ENCODE data around the gene N4BP2L2.
A peak's percentile ranks its signal among the peaks of the same experiment; 100 is the strongest.
"Not testable (repeated sequence)": the region's sequence is repeated elsewhere in the genome, so short reads cannot be mapped to it uniquely, and the experiment has no call there.

The N4BP2L2 gene

DNA sequence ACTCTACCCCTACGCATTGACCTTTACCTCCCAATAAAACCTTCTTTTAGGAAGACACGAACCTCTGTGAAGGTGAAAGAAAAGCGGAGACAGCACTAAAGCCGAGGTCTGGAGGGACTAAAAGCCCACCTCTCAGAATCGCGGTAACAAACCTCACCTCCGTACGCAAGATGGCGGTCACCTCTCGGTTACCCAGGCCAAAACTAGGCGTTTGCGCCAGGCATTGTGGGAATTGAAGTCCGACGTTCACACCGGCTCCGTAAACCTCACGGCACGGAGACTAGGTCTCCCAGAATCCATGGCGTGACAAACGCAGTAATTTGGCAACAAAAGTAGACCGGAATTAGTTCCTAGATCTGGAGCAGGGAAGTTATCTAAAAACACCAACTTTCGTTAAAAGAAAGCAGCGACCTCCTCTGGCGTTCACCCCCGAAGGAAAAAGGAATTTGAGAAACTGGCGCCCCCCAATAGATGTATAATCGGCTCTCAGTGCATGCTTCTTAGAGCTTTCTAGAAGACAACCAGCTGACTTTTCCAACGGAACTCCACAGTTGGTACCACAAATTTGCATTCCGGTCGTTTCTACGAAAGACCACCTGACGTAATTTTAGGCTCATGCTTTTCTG lies at the start of gene N4BP2L2:
Gene N4BP2L2, minus strand, starts transcription at position 175 of the 626 bp plus-strand sequence. CDS start 1,768 bp downstream, outside the sequence.
- peak; percentile 78 for DNase-seq

DNA sequence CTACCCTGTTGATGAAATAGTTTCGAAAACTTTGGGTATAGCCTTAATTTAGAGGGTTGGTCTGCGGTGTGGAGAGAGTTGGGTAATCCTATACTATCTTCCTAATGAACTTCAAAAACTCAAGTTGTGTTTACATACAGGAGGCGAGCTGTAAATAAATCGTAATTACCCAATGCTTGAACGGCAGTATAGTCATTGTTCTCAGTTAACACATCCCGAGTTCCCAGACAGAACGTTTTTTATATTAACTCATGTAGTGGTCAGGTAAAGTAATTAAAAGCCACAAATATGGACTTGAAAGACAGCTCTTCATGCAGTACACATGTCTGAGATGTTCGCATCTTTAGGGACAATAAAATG lies 49.2 kb upstream of the N4BP2L2 start:
- DNase-seq, result peak; percentile 20

DNA sequence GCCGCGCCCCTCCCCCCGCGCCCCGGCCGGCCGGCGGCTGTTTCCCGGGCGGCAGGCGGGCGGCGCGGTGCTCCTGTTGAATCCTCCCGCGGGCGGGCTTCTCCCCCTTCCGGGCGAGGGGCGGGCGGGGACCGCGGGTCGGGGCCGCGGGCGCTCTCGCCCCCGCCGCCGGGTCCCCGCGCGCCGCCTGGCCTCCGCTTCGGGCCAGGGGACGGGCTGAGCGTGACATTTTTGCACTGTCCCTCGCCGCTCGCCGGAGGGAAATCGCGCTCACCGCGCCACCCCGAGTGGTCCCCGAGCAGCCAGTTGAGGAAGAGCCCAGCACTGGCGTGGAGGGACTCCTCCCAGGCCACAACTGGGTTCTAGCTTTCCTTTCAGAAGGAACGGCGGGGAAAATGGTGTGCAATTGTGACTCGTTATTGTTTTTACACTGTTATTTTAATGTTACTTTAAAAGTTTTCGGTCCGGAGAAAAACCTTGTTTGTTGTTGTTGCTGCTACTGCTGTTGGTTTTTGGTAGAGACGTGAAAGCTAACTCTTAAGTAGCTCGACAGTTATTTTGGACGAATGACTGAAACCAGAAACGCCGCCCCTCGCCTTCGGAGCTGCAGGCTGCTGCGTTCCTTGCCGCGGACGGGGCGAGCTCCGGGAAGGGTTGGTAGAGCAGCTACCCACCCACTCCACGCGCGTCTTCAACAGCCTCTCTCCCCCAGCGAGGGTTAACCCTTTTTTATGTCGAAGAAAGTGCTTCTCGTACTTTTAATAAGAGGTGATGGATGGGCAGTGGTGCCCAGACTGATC lies 48.6 kb upstream of the N4BP2L2 start:
- DNase-seq, result peak; percentile 20

DNA sequence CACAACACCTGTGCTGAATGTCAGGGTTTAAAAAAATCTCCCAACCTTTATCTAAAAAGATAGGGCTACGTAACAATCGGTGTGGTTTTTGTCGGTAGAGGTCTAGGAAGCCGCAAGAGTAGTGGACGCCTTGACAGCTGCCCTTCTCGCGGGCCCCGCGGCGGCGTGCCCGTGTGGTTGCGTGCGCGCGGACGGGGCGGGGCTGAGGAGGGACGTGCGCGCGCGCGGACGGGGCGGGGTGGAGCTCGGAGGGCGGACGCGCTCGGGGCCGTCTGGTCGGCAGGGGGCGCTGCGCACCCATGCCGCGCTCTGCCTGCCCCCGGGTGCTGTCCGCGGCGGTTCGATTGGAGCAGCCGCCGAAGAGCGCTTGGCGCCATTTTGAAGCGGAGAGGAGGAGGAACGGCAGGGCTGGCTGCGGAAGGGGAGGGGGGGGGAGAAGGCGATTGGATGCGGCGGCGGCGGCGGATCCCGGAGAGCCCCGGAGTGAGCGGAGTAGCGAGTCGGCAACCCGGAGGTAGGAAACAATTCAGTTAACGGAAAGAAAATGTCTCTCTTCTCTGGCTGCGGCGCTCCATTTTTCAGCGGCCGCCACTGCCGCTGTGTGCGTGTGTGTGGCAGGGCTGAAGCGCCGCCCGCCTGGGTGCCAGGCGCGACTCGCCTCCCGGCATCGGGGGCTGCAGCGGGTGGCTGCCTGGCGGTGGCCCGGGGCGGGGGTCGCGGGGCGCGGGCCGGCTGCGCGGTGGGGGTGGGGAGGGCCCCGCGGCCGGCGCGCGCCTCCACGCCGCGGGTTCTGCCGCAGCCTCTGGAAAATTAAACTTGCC lies 47.7 kb upstream of the N4BP2L2 start, which contains the start of gene PDS5B:
Gene PDS5B, plus strand, starts transcription at position 373 of the 821 bp plus-strand sequence. CDS start 62,321 bp downstream, outside the sequence.
- DNase-seq, result peak; percentile 80

DNA sequence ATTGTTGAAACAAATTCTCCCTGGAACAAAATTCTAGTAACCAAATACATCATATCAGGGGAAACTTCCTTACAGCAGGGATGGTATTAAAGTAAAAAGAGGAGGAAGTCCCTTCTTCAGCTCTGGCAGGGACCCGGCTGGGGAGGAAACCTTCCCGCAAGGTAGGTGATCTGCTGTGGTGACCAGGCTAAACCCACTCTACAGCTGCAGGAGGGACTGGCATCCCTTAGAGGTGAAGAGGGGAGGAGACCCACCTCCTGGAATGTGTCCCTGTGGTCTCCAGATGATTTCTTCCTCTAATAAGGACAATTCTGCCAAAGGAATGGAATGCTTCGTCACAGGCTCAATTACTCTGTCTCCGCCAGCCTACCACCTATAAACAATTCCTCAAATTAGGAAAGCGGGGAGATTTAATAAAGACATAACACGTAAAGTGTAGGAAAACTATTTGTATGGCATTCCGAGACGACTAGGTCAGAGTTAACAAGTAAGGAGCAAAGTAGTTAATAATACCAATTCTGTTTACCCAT lies 47.0 kb upstream of the N4BP2L2 start:
- no peak for DNase-seq

DNA sequence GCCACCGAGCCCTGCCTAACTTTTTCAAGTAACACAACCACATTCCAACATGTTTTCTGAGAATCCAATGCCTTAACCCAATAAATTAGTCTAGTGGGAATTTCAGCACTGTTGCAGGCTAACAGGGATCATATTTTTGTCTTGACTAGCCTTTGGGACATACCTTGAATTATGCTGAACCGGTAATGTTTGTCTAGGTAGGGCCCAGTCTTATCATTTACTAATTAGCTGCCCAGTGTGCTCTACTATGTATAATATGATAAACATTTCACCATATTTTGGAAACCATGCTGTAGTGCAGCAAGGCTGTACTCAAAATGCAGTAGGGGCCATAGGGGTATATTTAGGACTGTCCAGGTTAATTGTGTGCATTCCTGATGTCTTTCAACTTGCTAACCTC lies 44.4 kb upstream of the N4BP2L2 start:
- no peak for DNase-seq

DNA sequence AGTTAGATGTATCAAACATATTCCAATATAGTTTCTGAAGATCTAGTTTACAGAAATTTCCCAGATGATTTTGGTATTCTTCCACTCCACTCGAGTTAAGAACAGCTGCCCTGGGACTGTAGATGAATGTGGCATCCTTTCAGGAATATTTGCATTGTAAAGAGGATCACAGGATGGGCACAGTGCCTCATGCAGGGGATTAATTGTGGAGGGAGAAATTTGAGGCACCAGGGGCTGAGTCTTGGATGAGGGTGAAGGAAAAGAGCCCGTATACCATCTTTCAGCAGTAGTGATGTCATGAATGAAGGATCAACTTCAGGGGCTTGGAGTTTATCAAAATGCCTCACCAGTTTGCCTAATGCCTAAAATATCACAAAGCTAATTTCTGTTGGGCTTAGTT lies 43.7 kb upstream of the N4BP2L2 start:
- no peak for DNase-seq

DNA sequence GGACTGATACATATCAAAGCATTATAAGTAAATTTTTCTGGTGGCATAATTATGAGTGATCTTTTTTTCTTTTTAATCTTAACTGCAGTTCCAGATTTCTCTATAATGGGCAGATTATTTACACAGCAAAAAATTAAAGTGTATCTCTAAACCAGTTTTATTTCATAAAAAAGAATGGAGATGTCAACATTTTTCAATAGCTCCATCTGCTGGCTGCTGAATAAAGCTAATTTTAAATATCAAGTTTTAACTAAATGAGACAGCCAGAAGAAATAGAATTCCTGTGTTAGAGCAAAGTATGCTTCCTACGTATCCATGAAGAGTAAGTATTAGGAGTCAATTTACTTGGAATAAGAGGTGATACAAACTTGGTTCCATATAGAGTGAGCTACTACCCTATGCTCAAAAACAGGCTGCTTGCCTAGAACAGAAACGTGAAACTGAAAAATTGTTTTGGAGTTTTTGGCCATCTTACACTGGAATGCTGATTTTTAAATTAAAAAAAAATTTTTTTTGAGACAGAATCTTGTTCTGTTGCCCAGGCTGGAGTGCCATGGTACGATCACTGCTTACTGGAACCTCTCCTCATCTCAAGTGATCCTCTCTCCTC lies 42.7 kb upstream of the N4BP2L2 start:
- DNase-seq, result no peak

DNA sequence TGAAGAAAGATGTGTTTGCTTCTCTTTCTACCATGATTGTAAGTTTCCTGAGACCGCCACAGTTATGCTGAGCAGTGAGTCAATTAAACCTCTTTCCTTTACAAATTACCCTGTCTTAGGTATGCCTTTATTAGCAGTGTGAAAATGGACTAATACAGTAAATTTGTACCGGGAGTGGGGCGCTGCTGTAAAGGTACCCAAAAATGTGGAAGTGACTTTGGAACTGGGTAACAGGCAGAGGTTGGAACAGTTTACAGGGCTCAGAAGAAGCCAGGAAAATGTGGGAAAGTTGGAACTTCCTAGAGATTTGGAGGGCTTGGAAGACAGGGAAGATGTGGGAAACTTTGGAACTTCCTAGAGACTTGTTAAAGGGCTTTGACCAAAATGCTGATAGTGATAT lies 38.4 kb upstream of the N4BP2L2 start:
- no peak for DNase-seq

DNA sequence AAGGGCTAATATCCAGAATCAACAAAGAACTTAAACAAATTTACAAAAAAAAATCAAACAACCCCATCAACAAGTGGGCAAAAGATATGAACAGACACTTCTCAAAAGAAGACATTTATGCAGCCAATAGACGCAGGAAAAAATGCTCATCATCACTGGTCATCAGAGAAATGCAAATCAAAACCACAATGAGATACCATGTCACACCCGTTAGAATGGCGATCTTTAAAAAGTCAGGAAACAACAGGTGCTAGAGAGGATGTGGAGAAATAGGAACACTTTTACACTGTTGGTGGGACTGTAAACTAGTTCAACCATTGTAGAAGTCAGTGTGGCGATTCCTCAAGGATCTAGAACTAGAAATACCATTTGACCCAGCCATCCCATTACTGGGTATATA lies 37.1 kb upstream of the N4BP2L2 start:
- DNase-seq, result not testable (repeated sequence)

DNA sequence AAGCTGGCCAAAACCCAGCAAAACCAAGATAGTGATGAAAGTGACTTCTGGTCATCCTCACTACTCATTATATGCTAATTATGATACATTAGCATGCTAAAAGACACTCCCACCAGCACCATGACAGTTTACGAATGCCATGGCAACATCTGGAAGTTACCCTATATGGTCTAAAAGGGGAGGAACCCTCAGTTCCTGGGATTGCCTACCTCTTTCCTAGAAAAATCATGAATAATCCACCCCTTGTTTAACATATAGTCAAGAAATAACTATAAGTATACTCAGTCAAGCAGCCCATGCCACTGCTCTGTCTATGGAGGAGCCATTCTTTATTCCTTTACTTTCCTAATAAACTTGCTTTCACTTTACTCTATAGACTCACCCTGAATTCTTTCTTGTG lies 22.2 kb upstream of the N4BP2L2 start:
- DNase-seq, result not testable (repeated sequence)

DNA sequence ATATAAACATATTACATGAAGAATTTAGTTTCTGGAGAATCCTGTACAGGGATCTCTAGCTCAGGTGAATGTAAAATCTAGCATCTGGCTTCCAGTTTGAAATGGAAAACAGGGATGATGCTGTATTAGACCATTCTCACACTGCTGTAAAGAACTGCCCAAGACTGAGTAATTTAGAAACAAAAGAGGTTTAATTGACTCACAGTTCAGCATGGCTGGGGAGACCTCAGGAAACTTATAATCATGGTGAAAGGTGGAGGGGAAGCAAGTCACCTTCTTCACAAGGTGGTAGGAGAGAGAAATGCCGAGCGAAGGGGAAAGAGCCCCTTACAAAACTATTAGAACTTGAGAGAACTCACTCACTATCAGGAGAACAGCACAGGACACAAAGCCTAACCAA lies 17.0 kb upstream of the N4BP2L2 start:
- DNase-seq, result no peak

DNA sequence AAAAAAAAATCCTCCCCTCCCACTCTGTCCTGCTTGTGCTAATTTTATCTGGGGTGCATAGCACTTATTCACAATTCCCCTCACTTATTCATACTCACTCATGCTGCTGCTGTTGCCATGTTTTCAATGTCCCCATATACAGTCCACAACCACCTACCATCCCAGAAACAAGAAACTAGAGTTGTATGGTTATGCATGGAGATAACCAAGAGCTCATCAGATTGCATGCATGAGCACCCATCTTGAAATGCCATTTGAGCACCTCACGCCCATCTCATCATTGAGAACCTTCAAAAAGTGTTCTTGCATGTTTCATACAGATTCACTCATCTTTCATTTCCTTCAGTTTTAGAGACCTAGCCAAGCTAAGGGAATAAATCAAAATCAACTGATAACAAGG lies 15.1 kb upstream of the N4BP2L2 start:
- DNase-seq, result no peak

DNA sequence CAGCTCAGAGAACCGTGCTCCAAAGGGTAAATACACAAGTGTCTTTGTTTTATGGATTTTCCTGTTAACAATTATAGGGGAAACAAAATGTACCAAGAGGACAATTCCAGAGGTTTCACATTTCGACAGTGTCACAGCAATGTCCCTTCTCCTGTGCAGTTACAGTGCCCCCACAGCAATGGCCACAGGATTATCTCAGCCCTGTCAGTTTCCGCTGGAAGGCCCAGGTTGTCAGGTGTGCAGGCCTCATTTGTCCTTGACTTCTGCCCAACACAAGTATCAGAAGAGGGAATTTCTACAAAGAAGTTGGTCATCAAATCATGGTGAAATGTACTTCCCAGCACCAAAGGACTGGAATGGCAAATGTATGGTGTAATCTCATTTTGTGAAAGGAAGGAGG lies 11.2 kb upstream of the N4BP2L2 start:
- no peak for DNase-seq

DNA sequence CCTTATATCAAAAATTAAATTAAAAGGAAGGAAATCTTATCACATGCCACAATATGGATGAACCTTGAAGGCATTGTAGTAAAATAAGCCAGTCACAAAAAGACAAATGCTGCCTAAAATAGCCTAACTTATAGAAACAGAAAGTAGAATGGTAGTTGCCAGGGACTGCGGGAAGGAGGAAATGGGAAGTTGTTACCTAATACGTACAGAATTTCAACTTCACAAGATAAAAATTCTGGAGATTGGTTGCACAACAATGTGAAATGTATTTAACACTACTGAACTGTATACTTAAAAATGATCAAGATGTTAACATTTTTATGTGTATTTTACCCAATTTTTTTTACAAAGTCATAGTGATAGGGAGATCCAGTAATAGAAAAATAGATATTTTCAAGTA lies 10.2 kb upstream of the N4BP2L2 start:
- no peak for DNase-seq

DNA sequence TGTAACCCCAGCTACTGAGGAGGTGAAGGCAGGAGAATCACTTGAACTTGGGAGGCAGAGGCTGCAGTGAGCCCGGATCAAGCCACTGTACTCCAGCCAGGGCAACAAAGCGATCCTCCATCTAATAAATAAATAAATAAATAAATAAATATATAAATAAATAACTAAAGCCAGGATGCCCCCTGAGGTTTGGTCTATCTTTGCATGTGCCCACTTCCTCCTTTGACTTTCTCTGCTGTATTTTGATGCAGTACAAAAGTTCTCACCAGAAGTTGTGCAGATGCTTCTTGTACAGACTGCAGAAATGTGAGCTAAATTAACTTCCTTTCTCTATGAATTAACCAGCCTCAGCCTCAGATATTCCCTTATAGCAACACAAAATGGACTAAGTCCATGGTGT lies 6.5 kb upstream of the N4BP2L2 start:
- DNase-seq, result no peak

DNA sequence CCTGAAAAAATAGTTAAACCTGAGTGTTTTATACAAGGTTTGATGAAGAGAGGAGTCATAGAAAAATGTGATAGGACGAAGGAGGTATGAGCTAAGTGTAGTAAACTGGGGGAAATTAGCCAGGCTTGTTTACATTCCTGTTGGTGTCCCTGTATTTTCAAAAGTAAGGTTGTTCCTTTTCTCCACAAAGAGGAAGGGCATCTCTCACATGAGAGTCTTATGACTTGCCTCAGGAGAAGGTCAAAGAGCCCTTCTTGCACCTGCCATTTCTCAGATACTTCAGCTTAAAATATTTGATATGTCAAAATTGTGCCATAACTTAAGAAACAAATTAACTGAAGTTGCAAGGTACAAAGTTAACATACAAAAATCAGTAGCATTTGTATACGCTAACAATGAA lies 3.6 kb upstream of the N4BP2L2 start:
- DNase-seq, result no peak

DNA sequence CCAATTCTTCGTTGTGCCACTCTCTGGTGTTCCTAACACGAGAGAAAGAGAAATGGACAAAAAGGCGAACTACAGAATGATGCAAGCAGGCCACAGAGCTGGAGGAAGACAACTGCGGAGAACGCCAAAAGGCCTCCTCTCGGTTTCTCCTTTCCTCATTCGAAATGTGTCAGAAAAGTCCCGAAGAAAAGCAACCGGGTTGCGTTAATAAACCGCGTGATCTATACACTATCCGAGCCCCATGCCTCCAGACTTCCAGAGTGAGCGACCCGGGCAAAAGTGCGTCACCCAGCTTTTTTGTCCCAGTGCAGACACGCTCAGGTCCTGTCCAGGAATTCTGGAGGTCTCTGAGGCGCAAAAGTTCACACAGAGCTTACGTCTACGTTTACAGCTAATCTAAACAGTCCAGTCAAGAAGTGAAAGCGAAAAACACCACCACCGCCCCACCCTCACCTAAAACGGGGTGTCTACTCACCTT lies 413 bp downstream of the N4BP2L2 start:
- no peak for DNase-seq

DNA sequence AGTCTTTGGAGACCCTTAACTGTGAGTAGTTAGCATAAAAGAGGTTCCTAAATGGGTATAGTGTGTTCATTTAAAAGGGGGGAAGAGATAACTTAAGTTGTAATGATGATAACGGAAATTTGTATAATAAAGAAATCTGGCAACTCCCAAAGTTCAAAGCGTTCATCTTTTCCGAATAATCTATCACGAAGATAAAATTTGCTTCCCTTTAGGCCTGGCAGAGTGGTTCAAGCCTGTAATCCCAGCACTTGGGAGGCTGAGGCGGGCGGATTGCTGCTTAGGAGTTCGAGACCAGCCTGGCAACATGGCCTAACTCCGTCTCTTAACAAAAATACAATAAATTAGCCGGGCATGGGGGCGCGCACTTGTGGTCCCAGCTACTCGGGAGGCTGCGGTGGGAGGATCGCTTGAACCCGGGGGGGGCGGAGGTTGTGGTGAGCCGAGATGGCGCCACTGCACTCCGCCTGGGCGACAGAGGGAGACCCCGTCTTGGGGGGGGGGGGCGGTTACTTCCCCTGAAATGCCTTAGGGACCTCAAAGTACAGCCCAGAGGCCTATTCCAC lies 934 bp downstream of the N4BP2L2 start:
- no peak for DNase-seq

DNA sequence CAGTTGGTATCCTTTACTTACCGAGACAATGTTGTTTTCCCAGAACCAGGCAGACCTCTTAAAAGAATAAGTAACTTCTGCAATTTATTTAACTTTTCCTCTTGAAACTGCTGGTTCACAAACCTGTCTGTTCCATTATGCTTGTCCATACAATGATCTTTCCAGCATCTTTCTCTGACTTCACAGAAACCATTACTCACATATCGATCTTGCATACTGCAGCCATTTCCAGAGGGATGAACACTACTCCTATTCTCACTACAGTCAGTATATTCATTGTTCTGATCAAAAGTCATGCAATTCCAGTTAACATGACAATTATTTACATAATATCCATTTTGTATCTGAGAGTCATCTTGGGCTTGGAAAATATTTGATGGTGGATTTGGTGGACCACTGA lies 2.8 kb downstream of the N4BP2L2 start:
- no peak for DNase-seq

DNA sequence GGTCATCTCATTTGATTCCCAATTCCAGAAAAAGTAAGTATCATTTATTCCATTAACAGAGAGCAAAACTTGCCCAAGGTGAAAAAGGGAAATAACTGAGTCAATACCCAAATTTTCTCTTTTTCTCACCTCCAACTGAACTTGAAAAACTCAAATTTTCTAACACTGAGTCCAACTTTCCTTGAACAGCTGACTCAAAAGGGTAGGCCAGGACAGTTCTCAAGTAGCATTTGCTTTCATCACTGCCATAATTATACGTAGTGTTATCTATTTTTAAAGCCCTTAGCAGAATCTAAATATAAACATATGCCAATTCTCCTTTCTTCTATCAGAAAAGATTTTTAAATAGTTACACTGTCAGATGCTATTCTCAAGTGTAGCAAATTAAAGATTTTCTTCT lies 3.5 kb downstream of the N4BP2L2 start:
- no peak for DNase-seq

DNA sequence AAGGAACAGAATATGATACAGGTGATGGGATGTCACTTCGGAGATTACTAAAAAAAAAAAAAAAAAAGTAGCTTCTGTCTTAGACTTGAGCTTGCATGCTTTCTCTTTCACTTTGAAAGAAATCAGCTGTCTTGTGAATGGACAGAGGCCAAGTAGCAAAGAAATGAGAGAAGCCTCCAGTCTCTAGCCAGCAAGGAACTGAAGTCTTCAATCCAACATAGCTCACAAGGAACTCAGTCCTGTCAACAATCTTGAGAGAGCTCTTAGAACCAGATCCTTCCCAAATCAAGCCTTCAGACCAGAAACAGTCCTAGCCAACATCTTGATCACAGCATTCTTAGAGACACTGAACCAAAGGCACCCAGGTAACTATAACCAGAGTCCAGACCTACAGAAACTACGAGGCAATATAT lies 7.7 kb downstream of the N4BP2L2 start:
- no peak for DNase-seq

DNA sequence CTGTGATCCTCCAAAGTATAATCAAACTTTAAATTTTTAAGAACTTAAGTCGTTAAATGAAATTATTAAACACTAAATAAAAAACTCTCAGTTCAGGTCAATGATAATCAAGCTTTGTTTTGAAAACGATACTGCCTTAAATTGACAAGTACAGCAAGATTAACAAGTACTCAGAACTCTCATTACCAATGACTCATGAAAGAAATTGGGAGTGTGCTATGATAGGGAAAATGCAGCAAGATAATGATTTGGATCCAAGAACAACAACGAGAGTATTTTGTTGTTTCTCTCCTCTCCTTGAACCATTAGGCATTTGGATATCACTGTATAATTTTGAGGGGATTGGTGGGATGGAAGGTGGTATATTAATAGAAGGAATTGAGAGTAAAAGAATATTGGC lies 10.2 kb downstream of the N4BP2L2 start:
- DNase-seq, result no peak
